Skin of body (tissue), 2 donors: Measurements from ENCODE around the gene HAL. TPM values are rescaled to one million over a fixed set of nuclear protein-coding genes. Genes with fewer than 3 reads are reported as not detected.
A peak's percentile ranks its signal among the peaks of the same experiment; 100 is the strongest.

ENCODE experiments used
- DNase-seq: peaks from one replicate; lab custom pipeline; 2025; lab: John Stamatoyannopoulos, UW
- total RNA-seq: library from RNA; depleted of rRNA; stranded (reverse); fragments of >200 nt; gene quantifications from one replicate; pipeline ENCODE4 v1.2.3, GENCODE V29; 2014

HAL gene
- total RNA-seq, 1 donor from 2014 or later = 26.6 TPM

DNA sequence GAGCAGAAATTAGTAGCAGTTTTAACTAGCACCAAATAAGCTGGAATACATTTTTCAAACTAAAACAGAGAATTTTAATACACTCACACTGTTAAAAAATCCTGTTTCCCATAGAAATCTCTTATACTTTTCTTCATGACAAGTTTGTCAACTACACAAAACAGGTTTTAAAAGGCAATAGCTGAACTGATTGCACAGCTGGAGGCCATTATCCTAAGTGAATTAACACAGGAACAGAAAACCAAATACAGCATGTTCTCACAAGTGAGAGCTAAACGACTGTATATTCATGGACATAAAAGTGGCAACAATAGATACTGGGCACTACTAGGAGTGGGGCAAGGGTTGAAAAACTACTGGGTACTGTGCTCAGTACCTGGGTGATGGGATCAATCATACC is 11.6 kb upstream of the HAL start:
- DNase-seq = no peak

DNA sequence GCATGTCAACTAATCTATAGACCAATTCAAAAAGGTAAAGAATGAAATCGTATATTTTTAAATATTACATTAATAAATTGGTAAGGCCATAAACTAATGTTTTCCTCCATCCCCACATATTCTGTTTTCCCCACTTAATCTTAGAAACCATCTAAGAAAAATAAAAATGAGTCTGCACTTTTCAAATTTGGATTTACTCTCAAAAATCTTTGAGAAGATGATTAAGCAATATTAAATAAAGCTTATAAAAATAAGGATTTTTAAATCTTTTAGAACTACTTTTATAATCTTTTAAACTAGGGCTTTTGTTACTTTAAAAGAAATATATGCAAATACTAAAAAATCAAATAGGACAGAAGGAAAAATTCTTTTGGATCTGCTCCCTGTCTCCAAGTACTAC is 10.6 kb upstream of the HAL start:
- DNase-seq = no peak

GRCh38 chr12:96000858-96001257 is 4.7 kb upstream of the HAL start:
- no peak for DNase-seq

GRCh38 chr12:95999484-95999883 is 3.3 kb upstream of the HAL start:
- DNase-seq = no peak

- DNase-seq = peak; percentile 16
Observed at GRCh38 chr12:95998611-95999286, 2.6 kb upstream of the HAL start.

GRCh38 chr12:95997911-95998510 is 1.9 kb upstream of the HAL start:
- no peak for DNase-seq

DNA sequence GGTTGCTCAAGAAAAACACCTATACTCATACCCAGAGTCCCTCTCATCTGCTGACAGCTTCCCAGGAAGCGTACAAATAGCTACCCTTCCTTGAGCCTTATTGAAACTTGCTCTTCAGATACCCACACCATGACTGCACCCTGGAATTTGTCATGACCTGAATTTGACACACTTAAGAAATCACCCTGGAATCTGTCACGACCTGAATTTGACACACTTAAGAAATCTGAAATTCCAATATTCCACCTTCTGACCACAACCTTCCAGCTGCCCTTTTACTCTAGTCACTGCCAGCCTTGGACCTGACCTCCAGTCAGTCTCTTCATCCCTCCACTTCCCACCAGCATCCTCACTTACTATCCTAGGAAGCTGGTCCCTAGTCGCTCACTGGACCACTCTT is 1.1 kb upstream of the HAL start:
- DNase-seq = no peak

- no peak for DNase-seq
Observed at GRCh38 chr12:95995238-95996031, 709 bp downstream of the HAL start.

DNA sequence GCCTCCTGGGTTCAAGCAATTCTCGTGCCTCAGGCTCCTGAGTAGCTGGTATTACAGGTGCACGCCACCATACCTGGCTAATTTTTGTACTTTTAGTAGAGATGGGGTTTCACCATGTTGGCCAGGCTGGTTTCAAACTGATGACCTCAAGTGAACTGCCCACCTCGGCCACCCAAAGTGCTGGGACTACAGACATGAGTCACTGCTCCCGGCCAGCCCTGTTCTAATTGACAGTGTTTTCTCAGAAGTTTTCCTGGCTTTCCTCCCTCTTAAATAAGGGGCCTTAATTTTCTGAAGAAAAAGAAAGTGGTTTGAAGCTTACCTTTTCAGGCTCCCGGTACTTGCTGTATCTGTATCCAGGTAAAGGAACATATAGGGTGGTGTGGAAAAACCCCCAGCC is 1.7 kb downstream of the HAL start:
- DNase-seq = no peak

- no peak for DNase-seq
Observed at GRCh38 chr12:95993907-95994306, 2.2 kb downstream of the HAL start.

DNA sequence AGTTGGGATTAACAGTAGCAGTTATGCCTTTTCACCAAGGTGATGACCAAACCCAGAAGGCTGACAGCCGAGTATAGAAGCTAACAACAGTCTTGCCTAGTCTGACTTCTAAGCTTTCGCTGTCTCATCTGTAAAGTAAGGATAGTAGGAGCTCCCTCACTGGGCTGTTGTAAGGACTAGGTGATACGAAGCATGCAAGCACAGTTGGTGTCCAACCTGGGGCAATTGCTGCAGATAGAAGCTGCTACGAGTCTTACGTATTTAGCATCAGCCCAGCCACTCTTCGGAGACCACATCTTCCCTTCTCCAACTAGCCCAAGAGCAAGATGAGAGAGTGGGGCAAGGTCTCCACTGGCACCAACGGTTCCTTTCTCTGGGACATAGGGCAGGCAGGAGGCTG is 6.0 kb downstream of the HAL start:
- DNase-seq = no peak

GRCh38 chr12:95989504-95990123 is 6.5 kb downstream of the HAL start:
- no peak for DNase-seq

- no peak for DNase-seq
Observed at GRCh38 chr12:95988506-95989275, 7.5 kb downstream of the HAL start.

DNA sequence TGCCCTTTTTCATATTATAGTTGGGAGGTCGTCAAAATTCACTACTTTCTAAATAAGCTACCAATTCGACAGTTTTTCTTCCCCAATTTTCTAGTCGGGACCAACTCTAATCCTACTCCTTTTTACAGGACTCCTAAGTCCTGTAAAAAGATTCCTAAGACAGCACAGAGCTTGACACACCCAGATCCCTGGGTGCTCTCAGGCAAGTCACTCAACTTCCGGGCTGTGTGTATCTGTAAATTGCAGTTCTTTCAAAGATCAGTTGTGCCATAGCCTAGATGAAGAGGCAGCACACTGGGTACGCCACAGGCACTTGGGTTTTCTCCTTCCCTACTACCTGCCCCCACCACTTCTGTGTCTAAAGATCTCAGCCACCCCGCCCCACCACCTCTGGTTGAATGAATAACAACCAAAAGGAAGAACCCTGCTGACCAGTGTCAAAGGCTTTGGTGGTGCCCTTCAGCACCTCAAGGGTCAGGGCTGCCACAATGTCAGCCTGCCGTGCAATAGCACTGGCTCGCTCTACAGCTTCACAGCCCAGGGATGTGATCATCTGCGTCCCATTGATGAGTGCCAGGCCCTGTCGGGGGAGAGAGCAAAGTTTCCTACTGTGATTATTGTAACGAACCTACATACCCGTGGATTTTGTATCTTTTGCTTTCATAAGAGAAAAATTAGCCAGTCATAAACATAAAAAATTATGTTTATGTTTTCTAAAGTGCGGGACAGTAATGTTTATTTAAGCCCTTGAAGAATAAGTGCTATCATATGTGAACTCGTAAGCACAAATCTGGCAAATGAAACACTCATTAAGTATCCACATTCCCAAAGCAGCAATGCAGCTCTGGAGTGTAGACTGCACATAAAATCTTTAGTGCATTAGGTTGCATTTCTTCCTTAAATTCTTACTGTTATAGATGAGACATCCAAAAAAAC is 9.2 kb downstream of the HAL start:
- no peak for DNase-seq

GRCh38 chr12:95984682-95985081 is 11.5 kb downstream of the HAL start:
- DNase-seq = no peak

GRCh38 chr12:95982602-95983001 is 13.5 kb downstream of the HAL start:
- DNase-seq = no peak

- DNase-seq = no peak
Observed at GRCh38 chr12:95980437-95980836, 15.7 kb downstream of the HAL start.

DNA sequence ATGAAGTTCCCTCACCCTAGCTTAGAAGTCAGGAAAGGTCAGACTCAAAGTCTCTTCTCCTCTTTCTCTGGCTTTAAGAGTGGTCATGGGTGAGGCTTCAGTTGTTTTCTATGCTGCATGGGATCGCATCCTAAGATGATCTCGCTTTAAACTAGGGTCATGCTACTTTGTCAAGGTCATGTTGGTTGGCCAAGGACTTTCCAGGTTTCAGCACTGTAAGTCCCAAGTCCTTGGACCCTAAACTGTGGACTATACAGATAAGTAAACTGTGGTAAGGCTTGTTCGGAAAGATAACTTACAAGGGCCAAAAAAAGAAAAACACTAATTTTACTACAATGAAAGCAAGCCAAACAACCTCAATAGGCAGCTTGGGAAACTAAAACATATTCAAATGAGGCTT is 17.4 kb downstream of the HAL start:
- no peak for DNase-seq

- no peak for DNase-seq
Observed at GRCh38 chr12:95978351-95978750, 17.8 kb downstream of the HAL start.

DNA sequence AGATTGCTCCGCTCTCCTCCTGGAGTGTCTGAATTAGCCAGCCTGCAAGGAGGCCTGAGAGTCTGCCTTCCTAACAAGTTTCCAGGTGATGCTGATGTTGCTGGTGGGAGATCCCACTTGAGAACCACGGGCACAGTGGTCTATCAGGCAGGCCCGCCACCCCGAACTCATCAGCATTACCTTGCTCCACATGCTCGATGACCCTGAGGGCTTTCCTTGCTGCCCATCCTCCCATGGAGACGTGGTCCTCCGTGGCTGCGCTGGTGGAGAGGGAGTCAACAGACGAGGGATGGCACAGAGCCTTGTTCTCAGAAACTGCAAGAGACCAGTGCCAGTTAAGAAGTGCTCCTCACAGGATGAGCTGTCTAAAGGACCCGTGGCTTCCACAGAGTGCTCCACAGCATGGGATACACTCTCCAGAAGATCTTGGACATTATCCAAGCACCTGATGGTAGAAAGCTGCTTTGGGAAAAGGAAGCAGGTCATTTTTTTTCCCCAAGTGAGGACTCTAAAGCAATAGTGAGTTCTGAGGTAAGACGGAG is 18.3 kb downstream of the HAL start:
- DNase-seq = no peak
